DMS53 treated with DMSO at 0.1 percent for 48 hours (cell line): ENCODE results near the gene PIK3C2G.
A peak's percentile ranks its signal among the peaks of the same experiment; 100 is the strongest.
"Not testable (repeated sequence)": the region's sequence is repeated elsewhere in the genome, so short reads cannot be mapped to it uniquely, and the experiment has no call there.

Source experiments
- DNase-seq: peaks from one replicate; lab custom pipeline; 2025; ENCODE audit not compliant: unreplicated experiment; lab: John Stamatoyannopoulos, UW

PIK3C2G gene

GRCh38 chr12:18468246-18469075 lies 207.1 kb downstream of the PIK3C2G start:
- no peak for DNase-seq

- no peak for DNase-seq
These were observed 208.9 kb downstream of the PIK3C2G start for GRCh38 chr12:18470251-18470650.

- no peak for DNase-seq
These were observed 211.0 kb downstream of the PIK3C2G start for GRCh38 chr12:18472304-18472703.

GRCh38 chr12:18472806-18473205 lies 211.5 kb downstream of the PIK3C2G start:
- no peak for DNase-seq

- DNase-seq = no peak
These were observed 215.5 kb downstream of the PIK3C2G start for GRCh38 chr12:18476861-18477260.

- DNase-seq = no peak
These were observed 217.9 kb downstream of the PIK3C2G start for GRCh38 chr12:18479256-18479655.

- DNase-seq = no peak
These were observed 221.3 kb downstream of the PIK3C2G start for GRCh38 chr12:18482601-18483120.

GRCh38 chr12:18483698-18484325 lies 222.5 kb downstream of the PIK3C2G start:
- no peak for DNase-seq

- DNase-seq = no peak
These were observed 224.7 kb downstream of the PIK3C2G start for GRCh38 chr12:18486036-18486435.

GRCh38 chr12:18487509-18487908 lies 226.2 kb downstream of the PIK3C2G start:
- DNase-seq = no peak

GRCh38 chr12:18492372-18493025 lies 231.2 kb downstream of the PIK3C2G start:
- DNase-seq = no peak

GRCh38 chr12:18496156-18496555 lies 234.8 kb downstream of the PIK3C2G start:
- DNase-seq = no peak

GRCh38 chr12:18500160-18500574 lies 238.8 kb downstream of the PIK3C2G start:
- DNase-seq = not testable (repeated sequence)

GRCh38 chr12:18500736-18501135 lies 239.4 kb downstream of the PIK3C2G start:
- not testable (repeated sequence) for DNase-seq

GRCh38 chr12:18502422-18502968 lies 241.2 kb downstream of the PIK3C2G start:
- peak; percentile 59 for DNase-seq

GRCh38 chr12:18521461-18521860 lies 260.1 kb downstream of the PIK3C2G start:
- no peak for DNase-seq

GRCh38 chr12:18522806-18523205 lies 261.5 kb downstream of the PIK3C2G start:
- no peak for DNase-seq

GRCh38 chr12:18542497-18542896 lies 281.2 kb downstream of the PIK3C2G start:
- not testable (repeated sequence) for DNase-seq

GRCh38 chr12:18546399-18546798 lies 285.1 kb downstream of the PIK3C2G start:
- DNase-seq = peak; percentile 96

GRCh38 chr12:18549598-18549997 lies 288.3 kb downstream of the PIK3C2G start:
- DNase-seq = no peak

- no peak for DNase-seq
These were observed 289.8 kb downstream of the PIK3C2G start for GRCh38 chr12:18551106-18551505.
